Uterus (tissue), 2 donors: ENCODE measurements around the gene MFAP1.

Source experiments
- POLR2A ChIP-seq, 2 donors: fragments of 450-650 bp; IDR thresholded peaks; one replicate each; pipeline ENCODE4 v1.6.1; 2016; ENCODE audit warnings: antibody characterized with exemption in 2 of 2, mild to moderate bottlenecking in 1 of 2, moderate library complexity in 1 of 2
- TF ChIP-seq, protein P1 (sequence below), 4 experiments: fragments of 200-600 bp in 2 of 4; fragments of 450-650 bp in 2 of 4; sonication (generic) in 2 of 4; IDR thresholded peaks; one replicate each; pipeline ENCODE4 v1.5.1; 2016 to 2019; ENCODE audit warnings: antibody characterized with exemption in 4 of 4, mild to moderate bottlenecking in 2 of 4, moderate library complexity in 1 of 4

DNA sequence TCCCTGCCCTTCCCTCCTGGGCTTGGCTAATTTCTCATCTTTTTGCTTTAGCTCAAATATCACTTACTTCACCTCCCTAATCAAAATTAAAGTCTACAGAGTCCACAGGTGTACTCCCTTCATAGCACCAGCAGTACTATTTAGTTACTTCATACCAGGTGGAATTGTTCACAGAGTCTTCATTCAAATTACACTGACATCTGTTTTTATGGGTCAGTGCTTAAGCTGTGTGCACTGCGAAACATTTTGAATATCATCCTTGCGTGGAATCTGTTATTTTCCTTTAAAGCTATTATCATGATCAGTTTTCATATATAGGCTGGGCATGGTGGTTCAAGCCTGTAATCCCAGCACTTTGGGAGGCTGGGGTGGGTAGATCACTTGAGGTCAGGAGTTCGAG lies 35.1 kb downstream of the MFAP1 start:
- TF ChIP-seq, protein P1, sequence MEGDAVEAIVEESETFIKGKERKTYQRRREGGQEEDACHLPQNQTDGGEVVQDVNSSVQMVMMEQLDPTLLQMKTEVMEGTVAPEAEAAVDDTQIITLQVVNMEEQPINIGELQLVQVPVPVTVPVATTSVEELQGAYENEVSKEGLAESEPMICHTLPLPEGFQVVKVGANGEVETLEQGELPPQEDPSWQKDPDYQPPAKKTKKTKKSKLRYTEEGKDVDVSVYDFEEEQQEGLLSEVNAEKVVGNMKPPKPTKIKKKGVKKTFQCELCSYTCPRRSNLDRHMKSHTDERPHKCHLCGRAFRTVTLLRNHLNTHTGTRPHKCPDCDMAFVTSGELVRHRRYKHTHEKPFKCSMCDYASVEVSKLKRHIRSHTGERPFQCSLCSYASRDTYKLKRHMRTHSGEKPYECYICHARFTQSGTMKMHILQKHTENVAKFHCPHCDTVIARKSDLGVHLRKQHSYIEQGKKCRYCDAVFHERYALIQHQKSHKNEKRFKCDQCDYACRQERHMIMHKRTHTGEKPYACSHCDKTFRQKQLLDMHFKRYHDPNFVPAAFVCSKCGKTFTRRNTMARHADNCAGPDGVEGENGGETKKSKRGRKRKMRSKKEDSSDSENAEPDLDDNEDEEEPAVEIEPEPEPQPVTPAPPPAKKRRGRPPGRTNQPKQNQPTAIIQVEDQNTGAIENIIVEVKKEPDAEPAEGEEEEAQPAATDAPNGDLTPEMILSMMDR (IDR thresholded peaks at IDR 0.05): no peak
- TF ChIP-seq POLR2A (IDR thresholded peaks at IDR 0.05): no peak
